NAMALWA (cell line): ENCODE data around the gene KCNA1.

Experiments
- DNase-seq: peaks from one replicate; pipeline ENCODE4 v3.0.0-alpha.2; 2015; ENCODE audit warnings: low spot score

Gene KCNA1

DNA sequence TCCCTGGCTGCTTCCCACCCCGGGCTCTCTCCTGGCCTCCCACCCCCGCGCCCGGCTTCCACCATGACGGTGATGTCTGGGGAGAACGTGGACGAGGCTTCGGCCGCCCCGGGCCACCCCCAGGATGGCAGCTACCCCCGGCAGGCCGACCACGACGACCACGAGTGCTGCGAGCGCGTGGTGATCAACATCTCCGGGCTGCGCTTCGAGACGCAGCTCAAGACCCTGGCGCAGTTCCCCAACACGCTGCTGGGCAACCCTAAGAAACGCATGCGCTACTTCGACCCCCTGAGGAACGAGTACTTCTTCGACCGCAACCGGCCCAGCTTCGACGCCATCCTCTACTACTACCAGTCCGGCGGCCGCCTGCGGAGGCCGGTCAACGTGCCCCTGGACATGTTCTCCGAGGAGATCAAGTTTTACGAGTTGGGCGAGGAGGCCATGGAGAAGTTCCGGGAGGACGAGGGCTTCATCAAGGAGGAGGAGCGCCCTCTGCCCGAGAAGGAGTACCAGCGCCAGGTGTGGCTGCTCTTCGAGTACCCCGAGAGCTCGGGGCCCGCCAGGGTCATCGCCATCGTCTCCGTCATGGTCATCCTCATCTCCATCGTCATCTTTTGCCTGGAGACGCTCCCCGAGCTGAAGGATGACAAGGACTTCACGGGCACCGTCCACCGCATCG is 1.8 kb downstream of the KCNA1 start:
- DNase-seq = no peak

- DNase-seq = no peak
Observed at GRCh38 chr12:4914720-4915119, 5.0 kb downstream of the KCNA1 start.

- DNase-seq = no peak
Observed at GRCh38 chr12:4915752-4916151, 6.0 kb downstream of the KCNA1 start.

GRCh38 chr12:4918950-4919660 is 9.4 kb downstream of the KCNA1 start:
- no peak for DNase-seq

DNA sequence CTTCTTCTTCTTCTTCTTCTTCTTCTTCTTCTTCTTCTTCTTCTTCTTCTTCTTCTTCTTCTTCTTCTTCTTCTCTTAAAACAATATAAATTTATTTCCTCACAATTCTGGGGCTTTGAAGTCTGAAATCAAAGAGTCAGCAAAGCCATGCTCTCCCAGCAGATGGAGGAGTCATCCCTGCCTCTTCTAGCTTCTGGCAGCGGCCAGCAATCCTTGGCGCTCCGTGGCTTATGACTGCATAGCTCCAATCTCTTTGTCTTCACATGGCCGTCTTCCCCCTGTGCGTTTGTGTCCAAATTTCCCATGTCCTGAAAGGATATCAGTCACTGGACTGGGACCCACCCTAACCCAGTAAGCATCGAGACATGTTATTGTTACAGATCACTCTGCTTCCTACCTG is 22.9 kb downstream of the KCNA1 start:
- DNase-seq = no peak

- no peak for DNase-seq
Observed at GRCh38 chr12:4933411-4933810, 23.7 kb downstream of the KCNA1 start.

DNA sequence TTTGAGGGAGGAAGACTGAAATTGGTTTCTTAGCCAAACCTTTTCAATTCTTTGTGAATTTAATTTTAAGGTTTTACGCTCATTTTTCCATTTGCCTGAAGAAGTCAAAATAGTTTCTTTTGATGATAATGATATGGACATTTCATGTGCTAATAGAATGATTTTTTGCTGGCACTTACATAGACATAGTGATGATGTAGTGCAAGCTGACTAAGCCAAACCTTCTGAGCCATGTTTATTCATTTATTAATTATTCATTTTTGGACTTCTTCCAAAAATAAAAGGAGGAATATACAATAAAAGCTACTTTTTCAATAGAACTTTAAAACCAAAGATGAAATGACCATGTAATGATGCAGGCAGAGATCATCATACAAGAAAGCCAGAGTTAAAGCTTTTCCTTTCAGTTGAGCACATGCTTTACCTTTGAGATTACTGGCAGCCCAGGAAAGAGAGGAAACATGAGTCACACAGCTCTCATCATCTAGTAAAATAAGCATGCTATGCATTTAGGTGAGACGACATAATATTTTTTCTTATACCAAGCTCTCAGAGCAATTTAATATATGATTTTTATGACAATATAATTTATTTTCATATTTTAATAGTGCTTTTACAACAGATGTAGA is 24.8 kb downstream of the KCNA1 start:
- no peak for DNase-seq

- no peak for DNase-seq
Observed at GRCh38 chr12:4938900-4939299, 29.2 kb downstream of the KCNA1 start.

DNA sequence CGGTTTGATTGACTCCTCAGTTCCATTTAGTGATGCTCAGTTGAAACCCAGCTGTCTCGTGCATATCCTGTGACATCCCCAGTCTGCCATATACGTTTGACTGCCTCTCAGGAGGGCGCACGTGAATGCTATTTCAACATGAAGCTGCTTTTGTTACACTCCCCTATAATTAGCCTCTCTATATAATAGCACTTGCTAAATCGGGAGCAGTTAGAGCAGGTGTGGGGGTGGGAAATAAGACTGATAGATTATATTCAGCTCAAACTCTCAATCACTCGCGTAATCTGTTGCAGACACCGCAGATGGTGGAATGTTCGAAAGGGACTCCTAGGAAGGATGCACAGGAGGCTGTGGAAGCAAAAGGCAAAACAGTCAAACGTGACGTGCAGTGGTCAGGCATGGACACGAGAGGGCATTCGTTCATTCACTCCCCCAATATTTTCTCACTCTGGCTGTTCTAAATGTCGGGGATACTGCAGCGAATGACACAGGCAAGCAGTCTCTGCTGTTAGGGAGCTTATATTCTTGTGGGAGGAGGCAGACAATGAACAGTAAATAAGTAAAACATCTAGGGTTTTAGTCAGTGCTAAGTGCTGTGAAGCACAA is 29.8 kb downstream of the KCNA1 start:
- no peak for DNase-seq

GRCh38 chr12:4943067-4943937 is 33.6 kb downstream of the KCNA1 start:
- DNase-seq = peak; percentile 10

- no peak for DNase-seq
Observed at GRCh38 chr12:4943938-4944284, 34.2 kb downstream of the KCNA1 start.

DNA sequence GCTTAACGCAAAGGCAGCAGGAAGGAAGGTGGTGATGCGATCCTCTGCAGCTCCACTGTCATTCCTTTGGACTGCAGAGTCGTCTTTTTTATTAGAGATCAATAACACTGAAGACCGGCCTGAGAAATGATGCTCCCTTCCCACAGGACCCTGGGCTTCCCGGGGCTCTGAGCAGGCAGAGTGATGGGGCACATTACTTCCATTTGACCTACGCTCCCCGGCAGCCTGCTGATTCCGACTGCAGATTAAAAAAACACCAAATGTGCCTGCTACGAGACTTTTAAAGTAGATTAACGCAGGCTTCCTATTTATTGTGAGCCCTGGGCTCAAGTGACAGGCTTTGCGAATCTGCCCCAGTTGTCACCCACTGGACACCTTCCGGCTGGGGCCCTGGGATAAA is 37.5 kb downstream of the KCNA1 start:
- no peak for DNase-seq

GRCh38 chr12:4951083-4951482 is 41.4 kb downstream of the KCNA1 start:
- DNase-seq = no peak

DNA sequence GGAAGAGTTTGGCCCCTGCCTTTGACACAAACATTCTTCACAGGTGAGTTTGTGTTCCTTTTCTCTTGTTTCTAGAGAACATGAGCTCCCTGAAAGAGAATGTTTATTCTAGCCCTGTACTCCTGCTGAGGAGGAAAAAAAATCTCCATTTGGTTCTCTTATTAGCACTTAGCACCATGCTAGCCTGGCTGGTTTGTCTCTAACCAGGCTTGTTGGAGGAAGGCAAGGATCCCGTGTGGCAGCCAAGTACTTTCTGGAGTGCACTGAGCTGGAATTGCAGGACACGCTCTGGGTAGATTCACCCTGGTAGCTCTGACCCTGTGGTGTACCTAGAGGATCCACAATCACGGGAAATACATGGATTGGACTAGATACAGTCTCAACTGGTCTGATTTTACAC is 41.9 kb downstream of the KCNA1 start:
- no peak for DNase-seq

DNA sequence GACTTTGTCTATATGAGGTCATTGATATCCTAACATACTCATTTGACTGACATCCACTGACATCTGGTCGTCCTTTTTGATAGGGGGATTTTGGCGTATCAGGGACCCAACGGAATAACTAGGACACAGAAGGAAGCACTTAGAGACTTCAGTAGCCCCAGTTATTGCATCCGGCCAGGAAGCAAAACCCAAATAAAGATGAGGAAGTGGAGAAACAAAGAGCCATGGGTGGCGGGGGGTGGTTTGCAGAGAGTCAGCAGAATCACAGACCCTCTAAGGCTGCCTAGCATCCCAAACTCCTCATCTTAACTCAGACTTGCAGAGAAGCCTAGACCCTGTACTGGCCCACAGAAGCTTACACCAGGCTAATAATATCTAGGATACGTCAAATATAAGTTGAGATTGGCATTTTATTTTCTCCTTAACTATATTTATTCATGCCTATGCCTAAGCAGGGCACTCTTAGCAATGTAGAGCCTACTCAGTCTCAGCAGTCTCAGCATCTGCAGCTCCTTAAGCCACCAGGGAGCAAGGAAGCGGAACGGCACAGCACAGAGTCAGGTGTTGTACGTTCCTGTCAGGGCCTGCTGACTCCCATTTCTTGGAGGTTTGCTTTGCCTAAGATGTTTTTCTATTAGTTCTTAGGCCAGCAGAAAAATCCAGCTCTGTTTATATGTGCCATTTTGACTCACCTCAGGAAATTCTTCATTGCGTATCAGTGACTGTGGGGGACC is 45.1 kb downstream of the KCNA1 start:
- DNase-seq = no peak

DNA sequence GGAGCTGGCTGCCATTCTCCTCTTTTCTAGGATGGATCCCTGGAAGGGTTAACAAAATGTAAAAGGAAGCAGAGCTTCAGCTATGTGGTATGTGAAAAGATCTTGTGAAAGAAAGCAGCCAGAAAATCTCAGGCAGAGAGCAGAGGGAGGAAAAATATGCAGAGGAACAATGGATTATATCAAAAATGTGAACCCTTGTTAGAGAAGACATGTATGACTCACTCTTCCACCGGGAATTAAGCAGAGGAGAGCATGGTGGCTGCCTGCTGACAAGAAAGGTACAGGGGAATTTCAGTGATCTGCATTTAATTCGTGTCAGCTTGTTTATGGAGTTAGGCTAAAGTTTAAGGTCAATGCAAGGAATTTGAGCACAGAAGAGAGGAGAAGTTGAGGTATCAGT is 46.3 kb downstream of the KCNA1 start:
- DNase-seq = no peak

DNA sequence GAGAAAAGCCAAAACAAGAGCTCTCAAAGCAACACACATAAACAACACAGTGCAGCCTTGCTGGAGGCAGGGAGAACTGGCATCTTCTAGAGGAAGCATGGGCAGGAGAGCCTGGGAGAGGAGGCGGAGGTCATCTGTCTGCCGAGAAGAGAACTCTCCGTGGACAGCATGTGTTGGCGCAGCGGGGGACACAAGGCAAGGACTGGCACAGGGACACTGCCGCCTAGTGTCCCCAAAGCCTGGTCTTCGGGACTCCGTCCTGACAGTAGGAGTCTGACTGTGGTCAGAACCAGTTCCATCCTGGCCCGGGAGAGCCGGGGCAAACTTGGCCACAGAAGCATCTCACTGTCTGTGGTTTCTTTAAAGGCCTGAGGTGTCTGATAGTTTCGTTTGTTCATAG is 47.3 kb downstream of the KCNA1 start:
- DNase-seq = no peak

DNA sequence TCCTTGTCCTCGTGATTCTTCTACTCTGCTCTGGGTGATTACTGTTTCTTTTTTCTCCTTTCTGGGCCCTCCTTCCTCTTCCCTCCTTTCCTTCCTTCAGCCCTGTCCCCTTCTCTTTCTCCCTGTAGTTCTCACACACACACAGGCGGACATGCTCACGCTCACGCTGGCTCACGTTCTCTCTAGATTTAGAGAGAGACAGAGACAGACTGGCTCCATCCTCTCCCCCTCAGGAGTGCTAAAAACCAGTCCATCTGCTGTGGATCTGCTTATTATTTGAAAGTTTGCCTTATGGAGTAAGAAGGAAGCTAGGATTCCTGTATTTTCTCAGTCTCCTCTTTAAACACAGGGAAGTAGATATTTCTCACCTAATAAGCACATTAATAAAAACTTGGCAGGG is 48.1 kb downstream of the KCNA1 start:
- DNase-seq = no peak

GRCh38 chr12:4958697-4959375 is 49.1 kb downstream of the KCNA1 start:
- no peak for DNase-seq

DNA sequence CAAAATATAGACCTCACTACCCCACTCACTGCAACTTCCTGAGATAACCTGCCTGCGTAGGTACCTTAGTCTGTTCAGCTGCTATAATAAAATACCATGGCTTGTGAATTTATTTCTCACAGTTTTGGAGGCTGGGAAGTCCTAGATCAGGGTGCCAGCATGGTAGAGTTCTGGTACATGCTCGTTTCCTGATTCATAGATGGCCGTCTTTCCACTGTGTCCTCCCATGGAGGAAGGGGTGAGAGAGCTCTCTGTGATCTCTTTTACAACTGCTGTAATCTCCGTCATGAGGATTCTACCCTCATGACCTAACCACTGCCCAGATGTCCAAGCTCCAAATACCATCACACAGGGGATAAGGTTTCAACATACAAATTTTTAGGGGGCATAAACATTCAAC is 49.7 kb downstream of the KCNA1 start:
- no peak for DNase-seq

DNA sequence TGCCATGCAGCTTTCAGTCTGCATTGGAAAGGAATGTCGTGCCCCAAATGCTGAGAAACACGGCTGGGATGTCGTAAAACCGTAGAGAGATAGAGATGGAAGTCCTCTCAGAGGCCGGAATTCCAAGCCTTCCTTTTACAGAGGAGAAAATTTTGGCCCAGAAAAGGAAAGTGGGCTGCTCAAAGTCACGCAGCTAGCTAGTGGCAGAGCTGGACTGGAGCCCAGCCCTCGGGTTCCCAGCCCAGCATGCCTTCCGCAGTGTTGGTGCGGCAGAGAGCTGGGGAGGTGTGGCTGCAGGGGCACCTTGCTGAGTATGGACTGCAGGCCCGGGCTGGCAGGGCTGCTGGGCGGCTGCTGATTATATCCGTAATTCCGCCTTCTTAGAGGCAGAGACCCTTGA is 50.3 kb downstream of the KCNA1 start:
- no peak for DNase-seq
